Tibial artery (tissue), 4 donors: ENCODE measurements around the gene RTN4RL2.

ENCODE experiments used
- DNase-seq, 2 donors: peaks; one replicate each; pipeline ENCODE4 v3.0.0-alpha.2; 2019
- H3K27ac ChIP-seq, 2 donors: fragments of 200-600 bp; sonication (generic) in 1 of 2; 1 replicate in 1 of 2; 2 replicates in 1 of 2; pipeline ENCODE4 v1.5.1; 2018 to 2019; ENCODE audit warnings: mild to moderate bottlenecking in 1 of 2
- H3K27me3 ChIP-seq, 2 donors: fragments of 200-600 bp; sonication (generic) in 1 of 2; one replicate each; pipeline versions ENCODE4 v1.5.1 to v1.6.0; 2016 to 2019
- H3K36me3 ChIP-seq, 3 donors: fragments of 200-600 bp; sonication (generic) in 2 of 3; one replicate each; pipeline ENCODE4 v1.5.1; 2016 to 2019; ENCODE audit warnings: mild to moderate bottlenecking in 2 of 3
- H3K4me1 ChIP-seq, 4 donors: fragments of 200-600 bp; sonication (generic) in 2 of 4; 1 replicate in 3 of 4; 2 replicates in 1 of 4; pipeline ENCODE4 v1.5.1; 2016 to 2019
- H3K4me3 ChIP-seq, 2 donors: fragments of 200-600 bp; sonication (generic) in 1 of 2; 1 replicate in 1 of 2; 2 replicates in 1 of 2; pipeline ENCODE4 v1.5.1; 2018 to 2019; ENCODE audit warnings: mild to moderate bottlenecking in 2 of 2
- H3K9me3 ChIP-seq, 3 donors: fragments of 200-600 bp; sonication (generic) in 1 of 3; one replicate each; pipeline ENCODE4 v1.5.1; 2016 to 2019
- CTCF ChIP-seq, 2 experiments: fragments of 200-600 bp in 1 of 2; fragments of 450-650 bp in 1 of 2; IDR thresholded peaks; one replicate each; pipeline ENCODE4 v1.5.1; 2017 to 2019; ENCODE audit warnings: antibody characterized with exemption in 2 of 2, mild to moderate bottlenecking in 1 of 2, moderate library complexity in 1 of 2
- intact Hi-C: fragments of 100-400 bp; cut with DNase I; formaldehyde crosslinking; loops from one replicate; pipeline ENCODE4 v1.15.0; 2023; ENCODE audit warnings: low total_unique reads

The RTN4RL2 gene

DNA sequence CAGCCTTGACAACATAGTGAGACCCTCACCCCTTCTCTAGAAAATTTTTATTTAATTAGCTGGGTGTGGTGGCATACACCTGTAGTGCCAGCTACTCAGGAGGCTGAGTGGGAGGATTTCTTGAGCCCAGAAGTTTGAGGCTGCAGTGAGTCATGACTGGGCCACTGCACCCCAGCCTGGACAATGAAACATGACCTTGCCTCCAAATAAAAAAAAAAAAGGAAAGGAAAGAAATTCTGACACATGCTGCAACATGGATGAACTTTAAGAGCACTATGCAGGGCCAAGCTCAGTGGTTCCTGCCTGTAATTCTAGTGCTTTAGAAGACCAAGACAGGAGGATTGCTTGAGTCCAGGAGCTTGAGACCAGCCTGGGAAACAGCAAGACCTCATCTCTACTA lies 42.2 kb upstream of the RTN4RL2 start:
- H3K9me3 ChIP-seq, result no peaks in the 10 kb centered on the region
- intact Hi-C loops, result no loop called here
- peaks cover 59 to 99% (median 84%) of the 10 kb centered on the region in 3 donors for H3K36me3 ChIP-seq
- H3K4me3 ChIP-seq, result no peak overlapping the region
- no peak for TF ChIP-seq CTCF (IDR thresholded peaks at IDR 0.05)
- H3K27ac ChIP-seq, result no peak overlapping the region
- H3K4me1 ChIP-seq, result peaks cover 0 to 12% (median 5%) of the 10 kb centered on the region in 4 donors
- no peak for DNase-seq
- H3K27me3 ChIP-seq, result no peaks in the 10 kb centered on the region

- Histone ChIP-seq H3K4me3 (no peak overlapping the region), H3K27ac (no peak overlapping the region), H3K4me1 (peaks cover 0 to 19% (median 10%) of the 10 kb centered on the region in 4 donors), H3K27me3 (no peaks in the 10 kb centered on the region), H3K36me3 (peaks cover 50 to 99% (median 84%) of the 10 kb centered on the region in 3 donors), H3K9me3 (no peaks in the 10 kb centered on the region)
- intact Hi-C loops, result no loop called here
- no peak for DNase-seq
- no peak for TF ChIP-seq CTCF (IDR thresholded peaks at IDR 0.05)
These were observed 41.2 kb upstream of the RTN4RL2 start for GRCh38 chr11:57419146-57419545.

- no peak for TF ChIP-seq CTCF (IDR thresholded peaks at IDR 0.05)
- DNase-seq, result no peak
- H3K36me3 ChIP-seq, result peaks cover 34 to 82% (median 67%) of the 10 kb centered on the region in 3 donors
- no peak overlapping the region for H3K4me3 ChIP-seq
- peaks cover 0 to 38% (median 29%) of the 10 kb centered on the region in 4 donors for H3K4me1 ChIP-seq
- H3K27ac ChIP-seq, result no peak overlapping the region
- intact Hi-C loops, result no loop called here
- H3K27me3 ChIP-seq, result no peaks in the 10 kb centered on the region
- no peaks in the 10 kb centered on the region for H3K9me3 ChIP-seq
These were observed 39.3 kb upstream of the RTN4RL2 start for GRCh38 chr11:57421066-57421465.

DNA sequence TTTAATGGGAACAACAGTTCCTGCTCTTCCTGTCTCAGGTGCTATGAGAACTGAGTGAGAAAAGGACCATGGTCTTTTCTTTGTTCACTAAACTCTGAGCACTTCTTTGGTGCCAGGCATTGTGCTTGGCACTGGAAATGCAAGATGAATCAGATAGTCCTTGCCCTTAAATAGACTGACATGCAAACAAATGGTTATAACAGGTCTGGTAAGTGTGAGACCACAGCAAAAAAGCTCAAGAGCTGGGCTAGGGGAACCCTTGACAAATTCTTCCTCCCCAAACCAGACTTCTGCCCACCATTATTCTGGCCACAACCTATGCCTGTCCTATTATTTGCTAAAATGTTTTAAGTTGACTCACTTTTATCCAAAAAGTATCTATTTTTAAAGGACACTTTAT lies 38.5 kb upstream of the RTN4RL2 start:
- no peaks in the 10 kb centered on the region for H3K27me3 ChIP-seq
- intact Hi-C loops, result no loop called here
- no peak for TF ChIP-seq CTCF (IDR thresholded peaks at IDR 0.05)
- no peak for DNase-seq
- H3K4me1 ChIP-seq, result peaks cover 0 to 43% (median 35%) of the 10 kb centered on the region in 4 donors
- no peak overlapping the region for H3K4me3 ChIP-seq
- H3K36me3 ChIP-seq, result peaks cover 27 to 75% (median 59%) of the 10 kb centered on the region in 3 donors
- H3K9me3 ChIP-seq, result no peaks in the 10 kb centered on the region
- no peak overlapping the region for H3K27ac ChIP-seq

DNA sequence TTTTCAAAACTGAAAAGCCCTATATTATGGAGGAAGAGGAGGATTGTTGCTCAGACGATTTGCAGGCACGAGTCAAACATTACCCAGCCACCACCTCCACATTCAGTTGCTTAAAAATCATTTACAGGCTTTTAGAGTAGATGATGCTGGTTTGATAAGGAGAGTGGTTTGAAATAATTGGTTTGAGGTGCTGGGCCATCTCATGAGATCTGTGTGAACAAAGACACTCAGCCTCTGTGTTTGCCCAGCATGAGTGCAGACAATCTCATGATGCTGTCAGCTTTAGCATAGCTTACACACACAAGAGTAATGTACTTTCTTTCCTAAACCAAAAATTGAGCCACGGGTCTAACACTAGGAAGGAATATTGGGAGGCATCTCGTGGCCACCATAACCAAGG lies 37.7 kb upstream of the RTN4RL2 start:
- no peaks in the 10 kb centered on the region for H3K27me3 ChIP-seq
- H3K36me3 ChIP-seq, result peaks cover 23 to 66% (median 51%) of the 10 kb centered on the region in 3 donors
- no peak overlapping the region for H3K27ac ChIP-seq
- H3K9me3 ChIP-seq, result no peaks in the 10 kb centered on the region
- DNase-seq, result no peak
- H3K4me3 ChIP-seq, result no peak overlapping the region
- peaks cover 0 to 43% (median 36%) of the 10 kb centered on the region in 4 donors for H3K4me1 ChIP-seq
- no peak for TF ChIP-seq CTCF (IDR thresholded peaks at IDR 0.05)
- intact Hi-C loops, result no loop called here
